GM12878 (cell line): ENCODE data around the gene PDK1.

ENCODE experiments used
- CTCF ChIP-seq, 3 experiments: IDR thresholded peaks in 2 of 3; conservative IDR thresholded peaks in 1 of 3; 2 replicates each; pipeline ENCODE4 v1.5.1; 2011; ENCODE audit warnings: low read depth in 3 of 3, low read length in 3 of 3, mild to moderate bottlenecking in 3 of 3, control low read depth in 2 of 3, moderate library complexity in 2 of 3, inconsistent platforms in 1 of 3, mixed read lengths in 1 of 3; ENCODE audit not compliant: control insufficient read depth in 2 of 3, insufficient read depth in 1 of 3; ENCODE audit errors: extremely low read depth in 1 of 3
- HDGF ChIP-seq: fragments of 450-650 bp; IDR thresholded peaks from 2 replicates; pipeline ENCODE4 v1.6.1; 2016; ENCODE audit warnings: antibody characterized with exemption
- REST ChIP-seq: IDR thresholded peaks from 2 replicates; pipeline ENCODE4 v1.6.1; 2012; ENCODE audit warnings: mild to moderate bottlenecking, low read depth, low read length
- ZBTB4 ChIP-seq: fragments of 450-650 bp; formaldehyde crosslinking; IDR thresholded peaks from 2 replicates; pipeline ENCODE4 v1.4.0; 2022; ENCODE audit warnings: mild to moderate bottlenecking, moderate library complexity
- ZNF24 ChIP-seq: fragments of 450-650 bp; IDR thresholded peaks from 2 replicates; pipeline ENCODE4 v1.6.1; 2017; ENCODE audit warnings: antibody characterized with exemption, mild to moderate bottlenecking
- ZSCAN29 ChIP-seq: fragments of 450-650 bp; IDR thresholded peaks from 2 replicates; pipeline ENCODE4 v1.6.1; 2017; ENCODE audit warnings: mild to moderate bottlenecking, moderate library complexity

- no peak for TF ChIP-seq CTCF (IDR thresholded peaks at IDR 0.05 in 2 of 3, conservative IDR thresholded peaks at IDR 0.05 in 1 of 3; ENCODE audit: control insufficient read depth in 2 of 3, extremely low read depth in 1 of 3, insufficient read depth in 1 of 3, low read depth in 3 of 3, low read length in 3 of 3)
- TF ChIP-seq ZBTB4 (CRISPR knock-in tag) = no peak
- no peak for TF ChIP-seq ZNF24
- no peak for TF ChIP-seq REST
- no peak for TF ChIP-seq HDGF
- TF ChIP-seq ZSCAN29 = no peak
Measured at GRCh38 chr2:172558372-172558771, 2.5 kb downstream of the PDK1 start.
